Esophagus muscularis mucosa (tissue), 4 donors: Measurements from ENCODE around the gene DCN.

Experiments used
- CTCF ChIP-seq, 3 experiments: fragments of 200-600 bp in 2 of 3; fragments of 450-650 bp in 1 of 3; sonication (generic) in 2 of 3; IDR thresholded peaks; one replicate each; pipeline ENCODE4 v1.5.1; 2017 to 2019; ENCODE audit warnings: antibody characterized with exemption in 3 of 3, mild to moderate bottlenecking in 2 of 3, moderate library complexity in 1 of 3
- EP300 ChIP-seq: sonication (generic); formaldehyde crosslinking; IDR thresholded peaks from one replicate; pipeline ENCODE4 v1.6.1; 2017; ENCODE audit warnings: antibody characterized with exemption
- POLR2AphosphoS5 ChIP-seq, 2 donors: sonication (generic); formaldehyde crosslinking; IDR thresholded peaks; one replicate each; pipeline ENCODE4 v1.6.1; 2017; ENCODE audit warnings: antibody characterized with exemption in 2 of 2

- TF ChIP-seq CTCF (IDR thresholded peaks at IDR 0.05) (no peak), EP300 (no peak), POLR2AphosphoS5 (IDR thresholded peaks at IDR 0.05) (no peak)
These were observed 76.8 kb downstream of the DCN start for GRCh38 chr12:91105807-91106206.
